OCI-LY3 (cell line): ENCODE data around the gene UBXN10.

Experiments
- H2AFZ ChIP-seq: fragments of 200-600, 300-600 bp; shearing (Covaris generic); 2 replicates; pipeline ENCODE4 v1.6.0; 2014; ENCODE audit warnings: antibody characterized with exemption, low read depth, low read length
- H3K27ac ChIP-seq: fragments of 200-600, 300-600 bp; sonication (generic); 2 replicates; pipeline ENCODE4 v1.5.1; 2014; ENCODE audit warnings: mild to moderate bottlenecking, low read length, moderate library complexity, mixed read lengths
- H3K27me3 ChIP-seq: fragments of 200-600, 300-600 bp; sonication (generic); 2 replicates; pipeline ENCODE4 v1.6.1; 2014; ENCODE audit warnings: low read depth, low read length, mixed read lengths
- H3K36me3 ChIP-seq: fragments of 200-600, 300-600 bp; sonication (generic); replicated peaks from 2 replicates; pipeline ENCODE3; 2014; ENCODE audit warnings: low read depth, low read length, mixed read lengths
- H3K4me1 ChIP-seq: fragments of 300-600, 200-600 bp; sonication (generic); 2 replicates; pipeline ENCODE4 v1.6.1; 2014; ENCODE audit warnings: low read length, mixed read lengths
- H3K4me2 ChIP-seq: fragments of 200-600, 300-600 bp; sonication (generic); 2 replicates; pipeline ENCODE4 v1.6.1; 2014; ENCODE audit warnings: low read length, mixed read lengths
- H3K4me3 ChIP-seq: fragments of 300-600, 200-600 bp; sonication (generic); 2 replicates; pipeline ENCODE4 v1.5.1; 2014; ENCODE audit warnings: antibody characterized with exemption, mild to moderate bottlenecking, low read length, moderate library complexity
- H3K79me2 ChIP-seq: fragments of 300-600, 200-600 bp; shearing (Covaris generic); 2 replicates; pipeline ENCODE4 v1.6.1; 2014; ENCODE audit warnings: mild to moderate bottlenecking, low read length, mixed read lengths
- H3K9ac ChIP-seq: fragments of 300-600, 200-600 bp; shearing (Covaris generic); 2 replicates; pipeline ENCODE4 v1.6.0; 2014; ENCODE audit warnings: mild to moderate bottlenecking, low read length, moderate library complexity
- H3K9me3 ChIP-seq: fragments of 200-600, 300-600 bp; shearing (Covaris generic); 2 replicates; pipeline ENCODE4 v1.6.1; 2014; ENCODE audit warnings: low read length, mixed read lengths; ENCODE audit not compliant: insufficient read depth
- H4K20me1 ChIP-seq: fragments of 200-600, 300-600 bp; sonication (generic); 2 replicates; pipeline ENCODE4 v1.6.1; 2016; ENCODE audit warnings: low read length, mixed read lengths; ENCODE audit not compliant: insufficient read depth
- CTCF ChIP-seq: fragments of 200-600, 300-600 bp; sonication (generic); IDR thresholded peaks from 2 replicates; pipeline ENCODE4 v1.5.1; 2014; ENCODE audit warnings: antibody characterized with exemption, low read length, low read depth
- EZH2phosphoT487 ChIP-seq: fragments of 200-600 bp; shearing (Covaris generic); IDR thresholded peaks from 2 replicates; pipeline ENCODE4 v1.6.1; 2018; ENCODE audit warnings: antibody characterized with exemption, mixed run types, low read depth

The UBXN10 gene

GRCh38 chr1:20150326-20150705, 35.6 kb upstream of the UBXN10 start:
- H3K79me2 ChIP-seq = no peaks in the 10 kb centered on the region
- no peaks in the 10 kb centered on the region for H3K27me3 ChIP-seq
- no peaks in the 10 kb centered on the region for H3K9me3 ChIP-seq
- no peaks in the 10 kb centered on the region for H4K20me1 ChIP-seq
- H3K9ac ChIP-seq = no peak overlapping the region
- no peak overlapping the region for H3K27ac ChIP-seq
- no peak overlapping the region for H2AFZ ChIP-seq
- TF ChIP-seq EZH2phosphoT487 (no peak), CTCF (no peak)
- H3K4me2 ChIP-seq = no peak overlapping the region
- H3K4me3 ChIP-seq = no peak overlapping the region
- H3K4me1 ChIP-seq = peaks cover 9% of the 10 kb centered on the region; the same call in 1 of the 2 replicates
- H3K36me3 ChIP-seq = no peaks in the 10 kb centered on the region

- Histone ChIP-seq H3K27me3 (no peaks in the 10 kb centered on the region), H3K4me2 (peak overlapping the region; percentile 53), H3K36me3 (no peaks in the 10 kb centered on the region), H3K9ac (0 out of 2 replicates have a peak overlapping the region, but pooled peaks have one; percentile 27), H3K4me3 (peak overlapping the region; percentile 94), H4K20me1 (no peaks in the 10 kb centered on the region), H3K27ac (no peak overlapping the region), H3K9me3 (no peaks in the 10 kb centered on the region), H2AFZ (no peak overlapping the region; the same call in 1 of the 2 replicates), H3K79me2 (no peaks in the 10 kb centered on the region), H3K4me1 (peaks cover 9% of the 10 kb centered on the region; the same call in 1 of the 2 replicates)
- no peak for TF ChIP-seq CTCF
- no peak for TF ChIP-seq EZH2phosphoT487
Observed at GRCh38 chr1:20150969-20151368, 34.9 kb upstream of the UBXN10 start.

- TF ChIP-seq EZH2phosphoT487 (no peak), CTCF (peak; percentile 76)
- peak overlapping the region; percentile 100 for H3K4me2 ChIP-seq
- H2AFZ ChIP-seq = peak overlapping the region; percentile 91
- H3K9ac ChIP-seq = peak overlapping the region; percentile 87
- no peaks in the 10 kb centered on the region for H3K27me3 ChIP-seq
- peaks cover 8% of the 10 kb centered on the region; the same call in 1 of the 2 replicates for H3K4me1 ChIP-seq
- H3K36me3 ChIP-seq = no peaks in the 10 kb centered on the region
- H4K20me1 ChIP-seq = no peaks in the 10 kb centered on the region
- H3K79me2 ChIP-seq = no peaks in the 10 kb centered on the region
- H3K9me3 ChIP-seq = no peaks in the 10 kb centered on the region
- peak overlapping the region; percentile 94 for H3K4me3 ChIP-seq
- peak overlapping the region; percentile 41 for H3K27ac ChIP-seq
Observed at GRCh38 chr1:20151906-20152598, 33.8 kb upstream of the UBXN10 start.

- no peaks in the 10 kb centered on the region for H3K27me3 ChIP-seq
- H3K36me3 ChIP-seq = no peaks in the 10 kb centered on the region
- peaks cover 6% of the 10 kb centered on the region; the same call in 1 of the 2 replicates for H3K4me1 ChIP-seq
- no peak for TF ChIP-seq CTCF
- no peak for TF ChIP-seq EZH2phosphoT487
- H2AFZ ChIP-seq = peak overlapping the region; percentile 74; the same call in 1 of the 2 replicates
- no peak overlapping the region for H3K27ac ChIP-seq
- H3K4me3 ChIP-seq = no peak overlapping the region
- H3K9me3 ChIP-seq = no peaks in the 10 kb centered on the region
- H3K9ac ChIP-seq = no peak overlapping the region
- H3K79me2 ChIP-seq = no peaks in the 10 kb centered on the region
- peak overlapping the region; percentile 12; the same call in 1 of the 2 replicates for H3K4me2 ChIP-seq
- no peaks in the 10 kb centered on the region for H4K20me1 ChIP-seq
Observed at GRCh38 chr1:20152599-20152930, 33.3 kb upstream of the UBXN10 start.
